ENCODE measurements around the gene CPAMD8. TPM values are rescaled to one million over a fixed set of nuclear protein-coding genes. Genes with fewer than 3 reads are reported as not detected.

CPAMD8 gene
- total RNA-seq, 2 experiments from 2014 or later: 0.32 to 1.2 TPM

DNA sequence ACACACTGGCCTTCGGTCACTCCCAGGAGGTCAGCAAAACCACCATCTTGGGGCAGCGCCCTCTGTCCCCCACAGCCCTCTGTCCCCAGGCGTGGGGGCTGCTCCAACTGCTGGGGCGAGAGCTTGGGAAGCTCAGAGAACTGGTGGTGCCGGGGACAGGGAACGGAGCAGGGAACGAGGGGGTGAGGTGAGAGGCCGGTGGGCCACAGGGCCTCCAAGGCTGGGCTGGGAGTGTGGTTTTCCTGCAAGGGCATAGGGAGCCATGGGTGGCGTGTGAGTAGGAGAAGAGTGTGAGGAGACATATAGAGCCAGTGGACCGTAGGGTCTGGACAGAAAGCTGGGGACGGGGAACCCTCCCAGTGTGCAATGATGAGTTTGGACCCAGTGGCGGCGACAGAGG lies 103.7 kb downstream of the CPAMD8 start:
- TF ChIP-seq, protein P1, sequence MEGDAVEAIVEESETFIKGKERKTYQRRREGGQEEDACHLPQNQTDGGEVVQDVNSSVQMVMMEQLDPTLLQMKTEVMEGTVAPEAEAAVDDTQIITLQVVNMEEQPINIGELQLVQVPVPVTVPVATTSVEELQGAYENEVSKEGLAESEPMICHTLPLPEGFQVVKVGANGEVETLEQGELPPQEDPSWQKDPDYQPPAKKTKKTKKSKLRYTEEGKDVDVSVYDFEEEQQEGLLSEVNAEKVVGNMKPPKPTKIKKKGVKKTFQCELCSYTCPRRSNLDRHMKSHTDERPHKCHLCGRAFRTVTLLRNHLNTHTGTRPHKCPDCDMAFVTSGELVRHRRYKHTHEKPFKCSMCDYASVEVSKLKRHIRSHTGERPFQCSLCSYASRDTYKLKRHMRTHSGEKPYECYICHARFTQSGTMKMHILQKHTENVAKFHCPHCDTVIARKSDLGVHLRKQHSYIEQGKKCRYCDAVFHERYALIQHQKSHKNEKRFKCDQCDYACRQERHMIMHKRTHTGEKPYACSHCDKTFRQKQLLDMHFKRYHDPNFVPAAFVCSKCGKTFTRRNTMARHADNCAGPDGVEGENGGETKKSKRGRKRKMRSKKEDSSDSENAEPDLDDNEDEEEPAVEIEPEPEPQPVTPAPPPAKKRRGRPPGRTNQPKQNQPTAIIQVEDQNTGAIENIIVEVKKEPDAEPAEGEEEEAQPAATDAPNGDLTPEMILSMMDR (conservative IDR thresholded peaks at IDR 0.05; ENCODE audit: low read length): no peak
- TF ChIP-seq EZH2phosphoT487 (IDR thresholded peaks at IDR 0.05; ENCODE audit: borderline replicate concordance, low read depth, low read length): no peak
- ChIA-PET CTCF (ENCODE audit: unreplicated experiment) (no interaction called here), POLR2A (no interaction called here)
- no peaks in the 10 kb centered on the region for H4K20me1 ChIP-seq (ENCODE audit: insufficient read depth, low read length)
- no peak overlapping the region for H3K4me3 ChIP-seq (ENCODE audit: low read depth, low read length, poor library complexity, severe bottlenecking)
- intact Hi-C loops (cut with micrococcal nuclease; ENCODE audit: unreplicated experiment): no loop called here
- no TSS peak for BruUV-seq (replicated peaks)
- DNase-seq (ENCODE audit: low spot score): no peak
- H2AFZ ChIP-seq (ENCODE audit: low read length): no peak overlapping the region
- H3K79me2 ChIP-seq (ENCODE audit: insufficient read depth, low read depth, low read length): no peaks in the 10 kb centered on the region
- H3K9me3 ChIP-seq (ENCODE audit: low read length): no peaks in the 10 kb centered on the region
- no peak overlapping the region for H3K4me2 ChIP-seq (ENCODE audit: low read length)
- no peak overlapping the region for H3K27ac ChIP-seq (ENCODE audit: low read depth, low read length, poor library complexity, severe bottlenecking)
- H3K36me3 ChIP-seq (ENCODE audit: insufficient read depth, low read length): no peaks in the 10 kb centered on the region
- no peaks in the 10 kb centered on the region for H3K9me2 ChIP-seq (ENCODE audit: insufficient read depth, low read length)
- H3K4me1 ChIP-seq (ENCODE audit: insufficient read depth, low read length, poor library complexity, severe bottlenecking): no peaks in the 10 kb centered on the region

DNA sequence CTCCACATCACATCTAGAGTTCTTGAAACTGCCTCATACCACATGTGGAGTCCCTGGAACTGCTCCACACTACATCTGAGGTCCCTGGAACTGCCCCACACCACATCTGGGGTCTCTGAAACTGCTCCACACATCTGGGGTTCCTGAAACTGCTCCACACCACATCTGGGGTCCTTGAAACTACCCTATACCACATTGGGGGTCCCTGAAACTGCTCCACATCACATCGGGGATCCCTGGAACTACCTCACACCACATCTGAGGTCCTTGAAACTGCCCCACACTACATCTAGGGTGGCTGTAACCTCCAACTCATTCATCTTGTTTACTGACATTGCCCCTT lies 104.0 kb downstream of the CPAMD8 start:
- TF ChIP-seq, protein P1 (conservative IDR thresholded peaks at IDR 0.05; ENCODE audit: low read length): no peak
- no peak for TF ChIP-seq EZH2phosphoT487 (IDR thresholded peaks at IDR 0.05; ENCODE audit: borderline replicate concordance, low read depth, low read length)
- Histone ChIP-seq H3K36me3 (ENCODE audit: insufficient read depth, low read length) (no peaks in the 10 kb centered on the region), H3K4me2 (ENCODE audit: low read length) (no peak overlapping the region), H4K20me1 (ENCODE audit: insufficient read depth, low read length) (no peaks in the 10 kb centered on the region), H3K4me1 (ENCODE audit: insufficient read depth, low read length, poor library complexity, severe bottlenecking) (no peaks in the 10 kb centered on the region), H3K79me2 (ENCODE audit: insufficient read depth, low read depth, low read length) (no peaks in the 10 kb centered on the region), H3K9me2 (ENCODE audit: insufficient read depth, low read length) (no peaks in the 10 kb centered on the region), H3K4me3 (ENCODE audit: low read depth, low read length, poor library complexity, severe bottlenecking) (no peak overlapping the region), H3K27ac (ENCODE audit: low read depth, low read length, poor library complexity, severe bottlenecking) (no peak overlapping the region), H2AFZ (ENCODE audit: low read length) (no peak overlapping the region), H3K9me3 (ENCODE audit: low read length) (no peaks in the 10 kb centered on the region)
- ChIA-PET CTCF (ENCODE audit: unreplicated experiment) (no interaction called here), POLR2A (no interaction called here)
- no TSS peak for BruUV-seq (replicated peaks)
- intact Hi-C loops (cut with micrococcal nuclease; ENCODE audit: unreplicated experiment): no loop called here
- DNase-seq (ENCODE audit: low spot score): no peak

DNA sequence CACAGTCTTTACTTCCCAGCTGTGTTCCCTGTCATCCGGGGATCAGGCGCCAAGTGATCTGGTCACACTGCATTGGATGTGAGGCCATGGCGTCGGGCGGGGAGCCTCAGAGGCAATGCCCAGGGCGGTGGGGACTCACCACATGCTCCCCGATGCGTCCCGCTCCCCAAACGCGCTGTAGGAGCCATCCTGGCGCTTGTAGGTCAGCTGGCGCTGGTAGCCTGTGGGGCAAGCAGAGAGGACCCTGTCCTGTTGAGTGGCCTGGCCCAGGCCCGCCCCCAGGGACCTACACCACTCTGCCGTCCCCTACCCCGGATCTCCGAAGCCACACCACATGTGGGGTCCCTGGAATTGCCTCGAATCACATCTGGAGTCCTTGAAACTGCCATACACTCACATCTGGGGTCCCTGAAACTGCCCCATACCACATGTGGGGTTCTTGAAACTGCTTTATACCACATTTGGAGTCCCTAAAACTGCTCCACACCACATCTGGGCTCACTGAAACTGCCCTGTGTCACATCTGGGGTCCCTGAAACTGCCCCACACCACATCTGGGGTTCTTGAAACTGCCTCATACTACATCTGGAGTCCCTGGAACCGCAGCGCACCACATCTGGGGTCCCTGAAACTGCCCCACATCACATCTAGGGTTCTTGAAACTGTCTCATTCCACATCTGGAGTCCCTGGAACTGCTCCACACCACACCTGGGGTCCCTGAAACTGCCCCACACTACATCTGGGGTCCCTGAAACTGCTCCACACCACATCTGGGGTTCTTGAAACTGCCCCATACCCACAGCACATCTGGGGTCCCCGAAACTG lies 104.6 kb downstream of the CPAMD8 start:
- Histone ChIP-seq H3K4me1 (ENCODE audit: insufficient read depth, low read length, poor library complexity, severe bottlenecking) (no peaks in the 10 kb centered on the region), H3K4me3 (ENCODE audit: low read depth, low read length, poor library complexity, severe bottlenecking) (no peak overlapping the region), H4K20me1 (ENCODE audit: insufficient read depth, low read length) (no peaks in the 10 kb centered on the region), H3K27ac (ENCODE audit: low read depth, low read length, poor library complexity, severe bottlenecking) (no peak overlapping the region), H3K9me2 (ENCODE audit: insufficient read depth, low read length) (no peaks in the 10 kb centered on the region), H3K36me3 (ENCODE audit: insufficient read depth, low read length) (no peaks in the 10 kb centered on the region), H3K79me2 (ENCODE audit: insufficient read depth, low read depth, low read length) (no peaks in the 10 kb centered on the region), H3K9me3 (ENCODE audit: low read length) (no peaks in the 10 kb centered on the region), H3K4me2 (ENCODE audit: low read length) (no peak overlapping the region), H2AFZ (ENCODE audit: low read length) (no peak overlapping the region)
- ChIA-PET POLR2A (no interaction called here), CTCF (ENCODE audit: unreplicated experiment) (no interaction called here)
- DNase-seq (ENCODE audit: low spot score): no peak
- TF ChIP-seq, protein P1 (conservative IDR thresholded peaks at IDR 0.05; ENCODE audit: low read length): no peak
- TF ChIP-seq EZH2phosphoT487 (IDR thresholded peaks at IDR 0.05; ENCODE audit: borderline replicate concordance, low read depth, low read length): no peak
- BruUV-seq (replicated peaks): no TSS peak
- intact Hi-C loops (cut with micrococcal nuclease; ENCODE audit: unreplicated experiment): no loop called here
